Panc1 (cell line): ENCODE data around the gene RIOX2. TPM values are rescaled to one million over a fixed set of nuclear protein-coding genes. Genes with fewer than 3 reads are reported as not detected.

Experiments used
- ATAC-seq: fragments of 200-7000 bp; cut with Tn5 transposase; 2 replicates; pipeline ENCODE4 v1.9.1; 2020; ENCODE audit warnings: mild to moderate bottlenecking, moderate library complexity
- BruUV-seq: library from RNA; stranded (reverse); fragments of 400-500 nt; replicated peaks from 2 replicates; lab custom pipeline; 2021; lab: Mats Ljungman, UMichigan
- CTCF ChIA-PET: fragments of 300-600 bp; sonication (Branson Sonifier 250); formaldehyde crosslinking; loops from one replicate; lab custom pipeline; 2022; ENCODE audit warnings: antibody characterized with exemption; lab: Charles Lee
- POLR2A ChIA-PET: fragments of 300-600 bp; sonication (Branson Sonifier 250); formaldehyde crosslinking; loops from one replicate; lab custom pipeline; 2022; ENCODE audit warnings: antibody characterized with exemption; lab: Charles Lee
- DNase-seq: peaks from one replicate; pipeline ENCODE4 v3.0.0-alpha.2; 2010; ENCODE audit warnings: low read depth, low spot score
- H3K27ac ChIP-seq: 2 replicates; pipeline ENCODE4 v1.5.1; 2011; ENCODE audit warnings: mild to moderate bottlenecking, low read length, inconsistent platforms
- H3K27me3 ChIP-seq: fragments of 200-500 bp; sonication (Bioruptor generic); 2 replicates; pipeline ENCODE4 v1.6.0; 2014; ENCODE audit warnings: low read length, inconsistent platforms; ENCODE audit not compliant: control insufficient read depth, insufficient read depth
- H3K36me3 ChIP-seq: fragments of 200-500 bp; sonication (Bioruptor generic); 2 replicates; pipeline ENCODE4 v1.5.1; 2014; ENCODE audit warnings: inconsistent platforms, mild to moderate bottlenecking, low read length, moderate library complexity; ENCODE audit not compliant: control insufficient read depth, insufficient read depth
- H3K4me1 ChIP-seq: 2 replicates; pipeline ENCODE4 v1.5.1; 2011; ENCODE audit warnings: inconsistent platforms, mild to moderate bottlenecking, low read length, moderate library complexity; ENCODE audit not compliant: control insufficient read depth, insufficient read depth
- H3K4me3 ChIP-seq, 2 experiments: 2 replicates each; pipeline ENCODE4 v1.5.1; 2011 to 2012; ENCODE audit warnings: low read depth in 2 of 2, low read length in 2 of 2, mild to moderate bottlenecking in 2 of 2, inconsistent platforms in 1 of 2, moderate library complexity in 1 of 2
- H3K9me3 ChIP-seq: fragments of 200-500 bp; sonication (Bioruptor generic); 2 replicates; pipeline ENCODE4 v1.5.1; 2014; ENCODE audit warnings: low read depth, mild to moderate bottlenecking, inconsistent platforms, low read length, moderate library complexity; ENCODE audit not compliant: control insufficient read depth, insufficient read depth
- CTCF ChIP-seq: fragments of 450-650 bp; IDR thresholded peaks from 2 replicates; pipeline ENCODE4 v1.5.1; 2017; ENCODE audit warnings: mild to moderate bottlenecking
- POLR2AphosphoS5 ChIP-seq: IDR thresholded peaks from 2 replicates; pipeline ENCODE4 v1.6.1; 2012; ENCODE audit warnings: mild to moderate bottlenecking, low read depth, low read length, moderate library complexity
- SIN3A ChIP-seq: IDR thresholded peaks from 2 replicates; pipeline ENCODE4 v1.6.1; 2012; ENCODE audit warnings: low read depth, mild to moderate bottlenecking, low read length, moderate library complexity, borderline replicate concordance; ENCODE audit not compliant: insufficient read depth
- TCF7L2 ChIP-seq: IDR thresholded peaks from 2 replicates; pipeline ENCODE4 v1.6.1; 2011; ENCODE audit warnings: mild to moderate bottlenecking, low read depth, low read length, inconsistent platforms
- in situ Hi-C: cut with HindIII; loops from 2 replicates; pipeline ENCODE4 v1.10.0; 2016; ENCODE audit warnings: low sequenced_read_pairs, low pct_unique_long_range_greater_than_20kb
- intact Hi-C: fragments of 100-400 bp; cut with micrococcal nuclease; formaldehyde crosslinking; loops from one replicate; pipeline ENCODE4 v1.10.0; 2022; ENCODE audit not compliant: unreplicated experiment
- total RNA-seq: library from RNA; stranded (reverse); gene quantifications from one replicate; pipeline ENCODE4 v1.2.1, GENCODE V29; 2021; ENCODE audit not compliant: unreplicated experiment
- TF ChIP-seq, protein P1 (sequence below), 2 experiments: IDR thresholded peaks; 2 replicates each; pipeline ENCODE4 v1.6.1; 2011 to 2012; ENCODE audit warnings: low read depth in 2 of 2, control low read depth in 1 of 2, low read length in 1 of 2, mild to moderate bottlenecking in 1 of 2, moderate library complexity in 1 of 2; ENCODE audit not compliant: insufficient read depth in 1 of 2

RIOX2 gene
- total RNA-seq, 1 experiment from 2014 or later = 44.1 TPM

DNA sequence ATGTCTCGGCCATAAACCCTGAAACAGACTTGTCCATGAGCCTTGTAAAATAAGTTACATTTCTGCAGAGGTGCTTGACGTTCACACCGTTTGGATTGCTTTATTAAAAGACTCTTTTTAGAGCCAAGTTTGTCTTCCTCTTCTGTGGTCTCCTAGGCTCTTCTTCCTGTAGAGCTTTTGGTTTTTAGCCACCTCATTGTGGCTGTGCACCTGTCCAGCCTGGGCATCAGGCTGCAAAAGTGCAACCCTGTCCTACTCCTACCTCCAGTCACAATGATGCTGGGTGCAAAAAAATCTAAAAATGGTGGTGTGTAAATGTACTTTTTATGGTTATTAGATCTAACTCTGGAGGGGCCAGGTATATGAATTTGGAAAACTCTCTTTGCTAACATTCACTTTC lies 2.8 kb upstream of the RIOX2 start:
- no peak for ATAC-seq
- POLR2A ChIA-PET = no interaction called here
- intact Hi-C loops = loop anchor here (5.0 kb wide), 1 partner anchor 47 kb away; no protein-coding TSS in a partner anchor

DNA sequence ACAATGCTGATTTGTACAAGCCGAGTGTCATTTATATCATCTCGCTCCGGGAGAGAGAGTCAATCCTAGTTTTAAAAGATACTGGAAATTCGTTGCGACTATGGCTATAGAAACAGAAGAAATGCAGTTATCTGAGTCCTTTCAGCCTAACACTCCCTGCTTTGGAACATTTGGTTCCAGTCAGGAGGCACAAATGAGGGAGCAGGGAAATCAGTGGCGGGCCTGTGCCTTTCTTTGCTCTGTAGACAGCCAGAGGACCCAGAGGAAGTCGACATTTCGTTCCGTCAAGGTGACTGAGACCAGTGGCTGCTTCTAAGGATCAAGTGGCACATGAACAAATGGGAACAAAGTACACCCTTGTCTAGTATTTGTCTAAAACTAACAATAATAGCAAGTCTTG lies 745 bp upstream of the RIOX2 start:
- TF ChIP-seq SIN3A (no peak), POLR2AphosphoS5 (no peak), CTCF (no peak), TCF7L2 (no peak)
- TF ChIP-seq, protein P1, sequence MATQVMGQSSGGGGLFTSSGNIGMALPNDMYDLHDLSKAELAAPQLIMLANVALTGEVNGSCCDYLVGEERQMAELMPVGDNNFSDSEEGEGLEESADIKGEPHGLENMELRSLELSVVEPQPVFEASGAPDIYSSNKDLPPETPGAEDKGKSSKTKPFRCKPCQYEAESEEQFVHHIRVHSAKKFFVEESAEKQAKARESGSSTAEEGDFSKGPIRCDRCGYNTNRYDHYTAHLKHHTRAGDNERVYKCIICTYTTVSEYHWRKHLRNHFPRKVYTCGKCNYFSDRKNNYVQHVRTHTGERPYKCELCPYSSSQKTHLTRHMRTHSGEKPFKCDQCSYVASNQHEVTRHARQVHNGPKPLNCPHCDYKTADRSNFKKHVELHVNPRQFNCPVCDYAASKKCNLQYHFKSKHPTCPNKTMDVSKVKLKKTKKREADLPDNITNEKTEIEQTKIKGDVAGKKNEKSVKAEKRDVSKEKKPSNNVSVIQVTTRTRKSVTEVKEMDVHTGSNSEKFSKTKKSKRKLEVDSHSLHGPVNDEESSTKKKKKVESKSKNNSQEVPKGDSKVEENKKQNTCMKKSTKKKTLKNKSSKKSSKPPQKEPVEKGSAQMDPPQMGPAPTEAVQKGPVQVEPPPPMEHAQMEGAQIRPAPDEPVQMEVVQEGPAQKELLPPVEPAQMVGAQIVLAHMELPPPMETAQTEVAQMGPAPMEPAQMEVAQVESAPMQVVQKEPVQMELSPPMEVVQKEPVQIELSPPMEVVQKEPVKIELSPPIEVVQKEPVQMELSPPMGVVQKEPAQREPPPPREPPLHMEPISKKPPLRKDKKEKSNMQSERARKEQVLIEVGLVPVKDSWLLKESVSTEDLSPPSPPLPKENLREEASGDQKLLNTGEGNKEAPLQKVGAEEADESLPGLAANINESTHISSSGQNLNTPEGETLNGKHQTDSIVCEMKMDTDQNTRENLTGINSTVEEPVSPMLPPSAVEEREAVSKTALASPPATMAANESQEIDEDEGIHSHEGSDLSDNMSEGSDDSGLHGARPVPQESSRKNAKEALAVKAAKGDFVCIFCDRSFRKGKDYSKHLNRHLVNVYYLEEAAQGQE (IDR thresholded peaks at IDR 0.05; ENCODE audit: insufficient read depth in 1 of 2, low read depth in 2 of 2, low read length in 1 of 2) = no peak
- no peak for ATAC-seq
- no peak for DNase-seq
- no TSS peak for BruUV-seq
- no peaks in the 10 kb centered on the region for H3K9me3 ChIP-seq
- peak overlapping the region; percentile 69 to 74 for H3K4me3 ChIP-seq
- no peaks in the 10 kb centered on the region; the same call in 1 of the 2 replicates for H3K27me3 ChIP-seq
- intact Hi-C loops (loop anchor here (5.0 kb wide), 1 partner anchor 49 kb away; no protein-coding TSS in a partner anchor), in situ Hi-C loops (no loop called here)
- peak overlapping the region; percentile 82 for H3K27ac ChIP-seq
- CTCF ChIA-PET = no interaction called here
- no peaks in the 10 kb centered on the region for H3K36me3 ChIP-seq
- peaks cover 20% of the 10 kb centered on the region for H3K4me1 ChIP-seq
- POLR2A ChIA-PET = no interaction called here

More for the DNA sequence above, 2.8 kb upstream of the RIOX2 start:
- no TSS peak for BruUV-seq
- CTCF ChIA-PET = no interaction called here
- Histone ChIP-seq H3K4me3 (no peak overlapping the region), H3K27ac (no peak overlapping the region), H3K9me3 (no peaks in the 10 kb centered on the region), H3K4me1 (peaks cover 20% of the 10 kb centered on the region), H3K27me3 (no peaks in the 10 kb centered on the region; the same call in 1 of the 2 replicates), H3K36me3 (no peaks in the 10 kb centered on the region)
- no peak for DNase-seq
- TF ChIP-seq TCF7L2 (no peak), POLR2AphosphoS5 (no peak), CTCF (no peak), SIN3A (no peak)
- TF ChIP-seq, protein P1 (IDR thresholded peaks at IDR 0.05; ENCODE audit: insufficient read depth in 1 of 2, low read depth in 2 of 2, low read length in 1 of 2) = no peak
- in situ Hi-C loops = no loop called here
